GM12874 (cell line): ENCODE data around the gene DAAM2.

ENCODE experiments used
- CTCF ChIP-seq: IDR thresholded peaks from 2 replicates; pipeline ENCODE4 v1.5.1; 2011; ENCODE audit warnings: low read depth, mild to moderate bottlenecking, control low read depth, low read length, moderate library complexity; ENCODE audit not compliant: insufficient read depth

The DAAM2 gene

GRCh38 chr6:39776581-39776980 lies 15.6 kb upstream of the DAAM2 start:
- no peak for TF ChIP-seq CTCF

- no peak for TF ChIP-seq CTCF
Measured at GRCh38 chr6:39777218-39777617, 15.0 kb upstream of the DAAM2 start.

GRCh38 chr6:39777661-39778060 lies 14.5 kb upstream of the DAAM2 start:
- TF ChIP-seq CTCF = no peak

- TF ChIP-seq CTCF = no peak
Measured at GRCh38 chr6:39778581-39779255, 13.5 kb upstream of the DAAM2 start.

- TF ChIP-seq CTCF = no peak
Measured at GRCh38 chr6:39785281-39785680, 6.9 kb upstream of the DAAM2 start.

GRCh38 chr6:39786649-39787048 lies 5.5 kb upstream of the DAAM2 start:
- no peak for TF ChIP-seq CTCF

- no peak for TF ChIP-seq CTCF
Measured at GRCh38 chr6:39787322-39787721, 4.9 kb upstream of the DAAM2 start.
